Measurements from ENCODE around the gene INCA1. TPM values are rescaled to one million over a fixed set of nuclear protein-coding genes. Genes with fewer than 3 reads are reported as not detected.

The INCA1 gene
- total and polyA plus RNA-seq, 2 of the 8 experiments (the other 6 are each of a cell fraction or from before 2014, with no cell fraction given) = 0.89 to 1.4 TPM

- no peak overlapping the region for H3K4me2 ChIP-seq (ENCODE audit: insufficient read depth in 1 of 2, low read depth in 2 of 2, low read length in 2 of 2)
- no peak overlapping the region for H3K4ac ChIP-seq (replicated peaks; ENCODE audit: insufficient read length, low read depth, low read length)
- no peaks in the 10 kb centered on the region for H3K79me2 ChIP-seq (ENCODE audit: control insufficient read depth in 1 of 2, insufficient read depth in 2 of 2, low read length in 2 of 2)
- no peak overlapping the region for H3K18ac ChIP-seq (ENCODE audit: extremely low read depth, low read length)
- H3K23me2 ChIP-seq (ENCODE audit: low read depth, low read length) = peaks cover 4% of the 10 kb centered on the region; the same call in 1 of the 2 replicates
- no peak overlapping the region for H2AK5ac ChIP-seq (ENCODE audit: low read depth, low read length)
- H3K23ac ChIP-seq (ENCODE audit: insufficient read length) = no peak overlapping the region
- peaks cover 0 to 14% (median 1%) of the 10 kb centered on the region in 4 experiments; a peak in 5 of 7 replicates for H3K27me3 ChIP-seq (replicated peaks in 1 of 4; ENCODE audit: control insufficient read depth in 3 of 4, extremely low read depth in 1 of 4, insufficient read depth in 3 of 4, low read length in 3 of 4)
- no peak overlapping the region for H3K9ac ChIP-seq (replicated peaks in 1 of 4; ENCODE audit: extremely low read depth in 1 of 4, low read depth in 3 of 4, low read length in 3 of 4)
- TF ChIP-seq, protein P1, sequence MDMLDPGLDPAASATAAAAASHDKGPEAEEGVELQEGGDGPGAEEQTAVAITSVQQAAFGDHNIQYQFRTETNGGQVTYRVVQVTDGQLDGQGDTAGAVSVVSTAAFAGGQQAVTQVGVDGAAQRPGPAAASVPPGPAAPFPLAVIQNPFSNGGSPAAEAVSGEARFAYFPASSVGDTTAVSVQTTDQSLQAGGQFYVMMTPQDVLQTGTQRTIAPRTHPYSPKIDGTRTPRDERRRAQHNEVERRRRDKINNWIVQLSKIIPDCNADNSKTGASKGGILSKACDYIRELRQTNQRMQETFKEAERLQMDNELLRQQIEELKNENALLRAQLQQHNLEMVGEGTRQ (IDR thresholded peaks at IDR 0.05; ENCODE audit: low read length) = no peak
- TF ChIP-seq CBX5 (IDR thresholded peaks at IDR 0.05; ENCODE audit: low read depth, low read length) = no peak
- no peak for TF ChIP-seq PHF8 (conservative IDR thresholded peaks at IDR 0.05; ENCODE audit: low read depth, low read length)
- TF ChIP-seq KDM5A (IDR thresholded peaks at IDR 0.05; ENCODE audit: low read length) = no peak
- no peak for TF ChIP-seq BRCA1 (IDR thresholded peaks at IDR 0.05; ENCODE audit: low read depth, low read length)
- peak in 1 of 3 experiments; percentile 2; a peak in 1 of 4 replicates for TF ChIP-seq CTCF (IDR thresholded peaks at IDR 0.05; ENCODE audit: control extremely low read depth in 1 of 3, insufficient read depth in 1 of 3, low read depth in 1 of 3, low read length in 3 of 3)
- no peak for TF ChIP-seq NRF1 (IDR thresholded peaks at IDR 0.05; ENCODE audit: low read depth, low read length)
- no peak for TF ChIP-seq TEAD4 (IDR thresholded peaks at IDR 0.05; ENCODE audit: low read depth, low read length)
- no peak overlapping the region for H3K56ac ChIP-seq (replicated peaks; ENCODE audit: insufficient read length, low read depth, low read length)
- no peaks in the 10 kb centered on the region for H3K79me1 ChIP-seq (ENCODE audit: low read depth, low read length)
- H4K91ac ChIP-seq (replicated peaks; ENCODE audit: insufficient read length, low read length) = no peak overlapping the region
- no peak overlapping the region for H2BK120ac ChIP-seq (replicated peaks; ENCODE audit: low read depth, low read length)
- H3K4me1 ChIP-seq (replicated peaks in 1 of 4; ENCODE audit: control insufficient read depth in 3 of 4, insufficient read depth in 4 of 4, low read length in 3 of 4) = no peaks in the 10 kb centered on the region; a peak in 1 of 7 replicates
- H4K5ac ChIP-seq (ENCODE audit: insufficient read length, low read depth, low read length) = no peak overlapping the region
- H4K8ac ChIP-seq (ENCODE audit: extremely low read depth, insufficient read depth, low read length) = no peak overlapping the region; the same call in 1 of the 2 replicates
- H4K20me1 ChIP-seq (replicated peaks in 1 of 2; ENCODE audit: control insufficient read depth in 1 of 2, insufficient read depth in 2 of 2, low read length in 2 of 2) = no peaks in the 10 kb centered on the region
- no peak overlapping the region for H3K27ac ChIP-seq (ENCODE audit: low read depth, low read length)
- no peak overlapping the region for H3K14ac ChIP-seq (ENCODE audit: insufficient read length)
- ChIA-PET POLR2A (ENCODE audit: partially characterized antibody) (interaction anchor here (1.5 to 1.7 kb wide), 2 partner anchors 12 to 37 kb away, joined by 3 to 5 read pairs; no protein-coding TSS in a partner anchor), CTCF (ENCODE audit: partially characterized antibody) (interaction anchor here (0.7 to 11.5 kb wide), 5 partner anchors 8 to 270 kb away, joined by 3 to 102 read pairs (median 5); no protein-coding TSS in a partner anchor)
- FAIRE-seq (no peak), DNase-seq (ENCODE audit: low read depth in 1 of 2, low spot score in 2 of 2) (no peak)
- peak overlapping the region; percentile 61; the same call in 1 of the 2 replicates for H2BK15ac ChIP-seq (ENCODE audit: low read length)
- no peak overlapping the region for H2AFZ ChIP-seq (ENCODE audit: low read length)
- no peaks in the 10 kb centered on the region for H3K36me3 ChIP-seq (ENCODE audit: control insufficient read depth in 2 of 4, insufficient read depth in 4 of 4, low read length in 3 of 4)
- no peak overlapping the region for H2BK5ac ChIP-seq (ENCODE audit: low read depth, low read length)
- WGBS, 2 experiments (ENCODE audit: extremely low coverage in 1 of 2, insufficient coverage in 1 of 2, insufficient read length in 1 of 2, insufficient replicate concordance in 2 of 2, low coverage in 1 of 2, low lambda C conversion rate in 2 of 2, missing lambda C conversion rate in 1 of 2) = 83% methylated on average over 12 of the region's 13 CpGs; no CpG with 5 or more reads in 1 of the 2 experiments
- H2BK12ac ChIP-seq (ENCODE audit: low read depth, low read length) = peak overlapping the region; percentile 88; the same call in 1 of the 2 replicates
- no peaks in the 10 kb centered on the region for H3K9me3 ChIP-seq (ENCODE audit: insufficient read depth in 2 of 2, low read depth in 1 of 2, low read length in 1 of 2)
- H3K4me3 ChIP-seq (ENCODE audit: extremely low read depth in 1 of 4, insufficient read depth in 2 of 4, low read depth in 3 of 4, low read length in 4 of 4) = no peak overlapping the region
- H2BK20ac ChIP-seq (ENCODE audit: low read length) = no peak overlapping the region
Measured at GRCh38 chr17:5033352-5034015, 36.2 kb upstream of the INCA1 start.

Measured in H1 (cell line).